NT2/D1 (cell line): ENCODE results near the gene DSCAML1.

Experiments used
- SUZ12 ChIP-seq: IDR thresholded peaks from 2 replicates; pipeline ENCODE4 v1.6.1; 2011; ENCODE audit not compliant: insufficient read length, insufficient read depth; ENCODE audit errors: extremely low read depth
- YY1 ChIP-seq: IDR thresholded peaks from 2 replicates; pipeline ENCODE4 v1.6.1; 2011; ENCODE audit not compliant: insufficient read length, insufficient read depth
- ZNF274 ChIP-seq: IDR thresholded peaks from 2 replicates; pipeline ENCODE4 v1.6.1; 2011; ENCODE audit warnings: mild to moderate bottlenecking, low read depth, low read length

- TF ChIP-seq YY1 (no peak), ZNF274 (no peak), SUZ12 (no peak)
Measured at GRCh38 chr11:117497206-117497951, 299.6 kb downstream of the DSCAML1 start.
